ENCODE data around the gene TSPAN17. TPM values are rescaled to one million over a fixed set of nuclear protein-coding genes. Genes with fewer than 3 reads are reported as not detected.

The TSPAN17 gene
- total and polyA plus RNA-seq, 2 donors from 2014 or later: 32.1 to 34.3 TPM

- no peak overlapping the region for H3K27ac ChIP-seq (ENCODE audit: low read depth in 2 of 2, low read length in 2 of 2)
- no peaks in the 10 kb centered on the region for H3K27me3 ChIP-seq (ENCODE audit: control insufficient read depth, insufficient read depth, low read length)
- intact Hi-C loops (cut with DNase I): no loop called here
Observed at GRCh38 chr5:176674799-176675198, 27.5 kb downstream of the TSPAN17 start.

GRCh38 chr5:176675676-176676360 is 28.5 kb downstream of the TSPAN17 start:
- TF ChIP-seq CTCF (IDR thresholded peaks at IDR 0.05; ENCODE audit: borderline replicate concordance, extremely low read depth, insufficient read depth): peak; percentile 38
- FAIRE-seq: no peak

More at GRCh38 chr5:176674799-176675198, 27.5 kb downstream of the TSPAN17 start:
- DNase-seq (peak in 1 of 5 donors; percentile 1), FAIRE-seq (no peak)
- H3K9ac ChIP-seq (ENCODE audit: low read length in 3 of 3): no peak overlapping the region
- no peak overlapping the region for H3K4me3 ChIP-seq (ENCODE audit: low read length in 3 of 3)
- TF ChIP-seq CTCF (IDR thresholded peaks at IDR 0.05; ENCODE audit: borderline replicate concordance, extremely low read depth, insufficient read depth): no peak
- H3K36me3 ChIP-seq (ENCODE audit: control insufficient read depth in 2 of 3, insufficient read depth in 3 of 3, low read length in 3 of 3): no peaks in the 10 kb centered on the region
- H3K9me3 ChIP-seq (ENCODE audit: control insufficient read depth in 2 of 3, insufficient read depth in 1 of 3, low read length in 3 of 3): no peaks in the 10 kb centered on the region
- peaks cover 0 to 8% (median 2%) of the 10 kb centered on the region in 3 donors for H3K4me1 ChIP-seq (ENCODE audit: control insufficient read depth in 2 of 3, insufficient read depth in 2 of 3, low read depth in 1 of 3, low read length in 3 of 3)

GRCh38 chr5:176676361-176676824 is 29.1 kb downstream of the TSPAN17 start:
- DNase-seq: peak in 1 of 5 donors; percentile 68
- FAIRE-seq: no peak
- intact Hi-C loops (cut with DNase I): no loop called here
- Histone ChIP-seq H3K27ac (ENCODE audit: low read depth in 2 of 2, low read length in 2 of 2) (no peak overlapping the region), H3K9me3 (ENCODE audit: control insufficient read depth in 2 of 3, insufficient read depth in 1 of 3, low read length in 3 of 3) (no peaks in the 10 kb centered on the region), H3K27me3 (ENCODE audit: control insufficient read depth, insufficient read depth, low read length) (peaks cover 2% of the 10 kb centered on the region), H3K36me3 (ENCODE audit: control insufficient read depth in 2 of 3, insufficient read depth in 3 of 3, low read length in 3 of 3) (no peaks in the 10 kb centered on the region), H3K9ac (ENCODE audit: low read length in 3 of 3) (no peak overlapping the region), H3K4me3 (ENCODE audit: low read length in 3 of 3) (no peak overlapping the region), H3K4me1 (ENCODE audit: control insufficient read depth in 2 of 3, insufficient read depth in 2 of 3, low read depth in 1 of 3, low read length in 3 of 3) (peaks cover 0 to 8% (median 2%) of the 10 kb centered on the region in 3 donors)
- no peak for TF ChIP-seq CTCF (IDR thresholded peaks at IDR 0.05; ENCODE audit: borderline replicate concordance, extremely low read depth, insufficient read depth)

More at GRCh38 chr5:176675676-176676360, 28.5 kb downstream of the TSPAN17 start:
- Histone ChIP-seq H3K4me3 (ENCODE audit: low read length in 3 of 3) (no peak overlapping the region), H3K9me3 (ENCODE audit: control insufficient read depth in 2 of 3, insufficient read depth in 1 of 3, low read length in 3 of 3) (no peaks in the 10 kb centered on the region), H3K27ac (ENCODE audit: low read depth in 2 of 2, low read length in 2 of 2) (no peak overlapping the region), H3K36me3 (ENCODE audit: control insufficient read depth in 2 of 3, insufficient read depth in 3 of 3, low read length in 3 of 3) (no peaks in the 10 kb centered on the region), H3K4me1 (ENCODE audit: control insufficient read depth in 2 of 3, insufficient read depth in 2 of 3, low read depth in 1 of 3, low read length in 3 of 3) (peaks cover 0 to 8% (median 2%) of the 10 kb centered on the region in 3 donors), H3K27me3 (ENCODE audit: control insufficient read depth, insufficient read depth, low read length) (peaks cover 1% of the 10 kb centered on the region), H3K9ac (ENCODE audit: low read length in 3 of 3) (no peak overlapping the region)
- intact Hi-C loops (cut with DNase I): no loop called here
- peak in 4 of 5 donors; percentile 26 to 54 (median 54) for DNase-seq
